ENCODE data around the gene IMPDH1.

The IMPDH1 gene

DNA sequence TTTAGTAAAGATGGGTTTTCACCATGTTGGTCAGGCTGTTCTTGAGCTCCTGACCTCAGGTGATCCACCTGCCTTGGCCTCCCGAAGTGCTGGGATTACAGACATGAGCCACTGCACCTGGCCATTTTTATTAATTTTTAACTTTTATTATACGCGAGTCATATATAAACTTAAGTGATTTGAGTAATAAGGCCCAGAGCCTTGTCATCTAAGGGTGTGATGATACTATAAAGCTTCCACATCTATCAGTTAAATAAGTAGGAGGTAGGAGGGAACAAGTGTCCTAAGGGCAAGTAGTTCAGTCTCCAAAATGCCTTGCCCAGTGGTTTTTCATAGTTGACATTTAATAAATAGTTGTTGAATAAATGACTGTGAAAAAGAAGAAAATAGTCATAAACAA lies 32.6 kb upstream of the IMPDH1 start:
- H3K9me3 ChIP-seq (replicated peaks in 1 of 2; ENCODE audit: control insufficient read depth in 2 of 2, insufficient read depth in 1 of 2, low read depth in 1 of 2, low read length in 2 of 2): peaks cover 0 to 4% of the 10 kb centered on the region in 2 donors
- H2AK5ac ChIP-seq (ENCODE audit: low read depth, low read length): no peak overlapping the region
- H2BK120ac ChIP-seq (ENCODE audit: low read depth, low read length): no peak overlapping the region
- no peak overlapping the region for H3K4me3 ChIP-seq (ENCODE audit: low read length in 2 of 2)
- H3K27me3 ChIP-seq (ENCODE audit: control insufficient read depth in 3 of 3, insufficient read depth in 3 of 3, low read depth in 1 of 3, low read length in 3 of 3): peaks cover 0 to 56% (median 0%) of the 10 kb centered on the region in 3 experiments
- H3K18ac ChIP-seq (ENCODE audit: low read length): no peak overlapping the region
- no peak overlapping the region for H2AFZ ChIP-seq (ENCODE audit: low read length)
- H2BK12ac ChIP-seq (ENCODE audit: low read length): no peak overlapping the region
- H2BK5ac ChIP-seq (ENCODE audit: low read length): no peak overlapping the region
- H3K27ac ChIP-seq (replicated peaks; ENCODE audit: low read length): no peak overlapping the region
- H3K4me1 ChIP-seq (ENCODE audit: control insufficient read depth in 2 of 2, insufficient read depth in 1 of 2, low read depth in 1 of 2, low read length in 2 of 2): no peaks in the 10 kb centered on the region
- no peak overlapping the region for H4K91ac ChIP-seq (ENCODE audit: low read depth, low read length, poor library complexity)
- no peak overlapping the region for H3K4ac ChIP-seq (ENCODE audit: low read length)
- no peaks in the 10 kb centered on the region for H3K36me3 ChIP-seq (replicated peaks in 1 of 2; ENCODE audit: control insufficient read depth in 2 of 2, insufficient read depth in 2 of 2, low read length in 2 of 2)
- H3K9ac ChIP-seq (ENCODE audit: low read depth, low read length, poor library complexity): no peak overlapping the region
- DNase-seq (ENCODE audit: low spot score): no peak
- H4K8ac ChIP-seq (ENCODE audit: low read depth, low read length): no peak overlapping the region
- H3K79me1 ChIP-seq (ENCODE audit: low read depth, low read length): no peaks in the 10 kb centered on the region
- H3K14ac ChIP-seq (ENCODE audit: low read length): no peak overlapping the region
- H2BK15ac ChIP-seq (ENCODE audit: low read length): no peak overlapping the region
- no CpG with 5 or more reads among the region's 3 CpGs for WGBS, 2 donors (ENCODE audit: extremely low coverage in 2 of 2, insufficient read length in 2 of 2, insufficient replicate concordance in 1 of 2)
- no peak overlapping the region for H3K4me2 ChIP-seq (ENCODE audit: insufficient read depth, low read length, poor library complexity, severe bottlenecking)
- no peak overlapping the region for H3K23ac ChIP-seq (ENCODE audit: low read depth, low read length, poor library complexity)

DNA sequence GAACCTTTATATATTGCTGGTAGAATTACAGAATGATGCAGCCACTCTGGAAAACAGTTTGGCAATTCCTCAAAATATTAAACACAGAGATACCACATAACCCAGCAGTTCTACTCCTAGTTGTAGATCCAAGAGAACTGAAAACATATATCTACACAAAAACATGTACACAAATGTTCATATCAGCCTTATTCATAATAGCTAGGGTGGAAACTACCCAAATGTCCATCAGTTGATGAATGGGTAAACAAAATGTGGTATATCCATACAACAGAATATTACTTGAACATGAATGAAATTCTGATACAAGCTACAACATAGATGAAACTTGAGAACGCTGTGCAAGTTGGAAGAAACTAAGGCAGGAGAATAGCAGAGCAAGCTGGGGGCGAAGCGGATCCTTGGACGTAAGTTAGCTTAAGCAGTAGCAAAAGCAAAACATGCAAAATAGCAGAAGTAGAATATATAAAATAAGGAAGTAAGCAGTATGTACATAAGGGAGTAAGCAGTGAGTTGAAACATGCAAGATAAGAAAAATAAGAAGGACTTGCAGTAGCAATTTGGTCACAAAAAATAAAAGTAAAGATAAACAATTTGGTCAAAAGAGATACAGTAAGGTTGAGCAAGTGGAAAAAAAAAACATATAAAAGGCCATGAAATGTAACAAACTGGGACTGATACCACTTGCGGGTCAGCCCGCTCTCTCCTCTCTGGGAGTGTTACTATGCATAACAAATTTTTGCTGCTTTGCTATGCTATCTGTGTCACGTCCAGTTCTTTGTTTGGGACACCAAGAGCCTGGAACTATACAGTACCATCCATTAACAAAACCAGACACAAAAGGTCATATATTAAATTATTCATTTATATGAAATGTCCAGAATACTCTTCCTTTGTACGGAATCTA lies 27.9 kb upstream of the IMPDH1 start:
- Histone ChIP-seq H2BK12ac (ENCODE audit: low read length) (no peak overlapping the region), H3K4me1 (ENCODE audit: control insufficient read depth in 2 of 2, insufficient read depth in 1 of 2, low read depth in 1 of 2, low read length in 2 of 2) (no peaks in the 10 kb centered on the region), H2BK5ac (ENCODE audit: low read length) (no peak overlapping the region), H4K8ac (ENCODE audit: low read depth, low read length) (no peak overlapping the region), H2BK15ac (ENCODE audit: low read length) (no peak overlapping the region), H4K91ac (ENCODE audit: low read depth, low read length, poor library complexity) (no peak overlapping the region), H3K9ac (ENCODE audit: low read depth, low read length, poor library complexity) (no peak overlapping the region), H3K9me3 (replicated peaks in 1 of 2; ENCODE audit: control insufficient read depth in 2 of 2, insufficient read depth in 1 of 2, low read depth in 1 of 2, low read length in 2 of 2) (peaks cover 0 to 6% of the 10 kb centered on the region in 2 donors), H3K23ac (ENCODE audit: low read depth, low read length, poor library complexity) (no peak overlapping the region), H3K79me1 (ENCODE audit: low read depth, low read length) (no peaks in the 10 kb centered on the region), H2AK5ac (ENCODE audit: low read depth, low read length) (no peak overlapping the region), H3K4me3 (ENCODE audit: low read length in 2 of 2) (no peak overlapping the region), H2AFZ (ENCODE audit: low read length) (no peak overlapping the region), H3K14ac (ENCODE audit: low read length) (no peak overlapping the region), H3K4ac (ENCODE audit: low read length) (no peak overlapping the region), H2BK120ac (ENCODE audit: low read depth, low read length) (no peak overlapping the region), H3K36me3 (replicated peaks in 1 of 2; ENCODE audit: control insufficient read depth in 2 of 2, insufficient read depth in 2 of 2, low read length in 2 of 2) (no peaks in the 10 kb centered on the region), H3K27me3 (ENCODE audit: control insufficient read depth in 3 of 3, insufficient read depth in 3 of 3, low read depth in 1 of 3, low read length in 3 of 3) (peaks cover 0 to 52% (median 0%) of the 10 kb centered on the region in 3 experiments), H3K4me2 (ENCODE audit: insufficient read depth, low read length, poor library complexity, severe bottlenecking) (no peak overlapping the region), H3K18ac (ENCODE audit: low read length) (no peak overlapping the region), H3K27ac (replicated peaks; ENCODE audit: low read length) (no peak overlapping the region)
- no peak for DNase-seq (ENCODE audit: low spot score)
- no CpG with 5 or more reads among the region's 8 CpGs for WGBS, 2 donors (ENCODE audit: extremely low coverage in 2 of 2, insufficient read length in 2 of 2, insufficient replicate concordance in 1 of 2)

DNA sequence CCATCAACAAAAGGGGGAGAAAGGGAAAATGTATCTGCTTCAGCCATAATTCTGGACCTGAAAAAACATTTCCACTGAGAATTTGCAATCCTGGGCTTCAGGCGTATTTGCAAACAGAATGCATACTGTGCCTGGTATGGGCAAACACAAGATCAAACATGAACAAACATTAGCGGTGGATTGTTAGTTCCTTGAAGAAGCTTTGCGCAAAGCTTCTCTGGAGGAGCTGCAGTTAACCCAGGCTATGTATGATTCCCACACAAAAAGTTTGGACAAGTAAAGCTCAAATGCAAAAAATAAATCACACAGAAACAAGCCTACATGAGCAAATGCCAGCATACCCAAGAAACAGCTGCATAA lies 25.5 kb upstream of the IMPDH1 start:
- Histone ChIP-seq H3K4ac (ENCODE audit: low read length) (no peak overlapping the region), H3K9me3 (replicated peaks in 1 of 2; ENCODE audit: control insufficient read depth in 2 of 2, insufficient read depth in 1 of 2, low read depth in 1 of 2, low read length in 2 of 2) (peaks cover 0 to 6% of the 10 kb centered on the region in 2 donors), H3K23ac (ENCODE audit: low read depth, low read length, poor library complexity) (no peak overlapping the region), H3K14ac (ENCODE audit: low read length) (no peak overlapping the region), H3K4me2 (ENCODE audit: insufficient read depth, low read length, poor library complexity, severe bottlenecking) (no peak overlapping the region), H2BK12ac (ENCODE audit: low read length) (no peak overlapping the region), H4K8ac (ENCODE audit: low read depth, low read length) (no peak overlapping the region), H2BK120ac (ENCODE audit: low read depth, low read length) (no peak overlapping the region), H3K9ac (ENCODE audit: low read depth, low read length, poor library complexity) (no peak overlapping the region), H2AFZ (ENCODE audit: low read length) (no peak overlapping the region), H4K91ac (ENCODE audit: low read depth, low read length, poor library complexity) (no peak overlapping the region), H3K18ac (ENCODE audit: low read length) (no peak overlapping the region), H3K27ac (replicated peaks; ENCODE audit: low read length) (no peak overlapping the region), H2BK15ac (ENCODE audit: low read length) (no peak overlapping the region), H3K4me3 (ENCODE audit: low read length in 2 of 2) (no peak overlapping the region), H3K4me1 (ENCODE audit: control insufficient read depth in 2 of 2, insufficient read depth in 1 of 2, low read depth in 1 of 2, low read length in 2 of 2) (peaks cover 0 to 3% of the 10 kb centered on the region in 2 donors), H2BK5ac (ENCODE audit: low read length) (no peak overlapping the region), H3K36me3 (replicated peaks in 1 of 2; ENCODE audit: control insufficient read depth in 2 of 2, insufficient read depth in 2 of 2, low read length in 2 of 2) (no peaks in the 10 kb centered on the region), H2AK5ac (ENCODE audit: low read depth, low read length) (no peak overlapping the region), H3K79me1 (ENCODE audit: low read depth, low read length) (no peaks in the 10 kb centered on the region), H3K27me3 (ENCODE audit: control insufficient read depth in 3 of 3, insufficient read depth in 3 of 3, low read depth in 1 of 3, low read length in 3 of 3) (peaks cover 0 to 61% (median 0%) of the 10 kb centered on the region in 3 experiments)
- DNase-seq (ENCODE audit: low spot score): no peak
- no CpG with 5 or more reads among the region's 3 CpGs for WGBS, 2 donors (ENCODE audit: extremely low coverage in 2 of 2, insufficient read length in 2 of 2, insufficient replicate concordance in 1 of 2)

DNA sequence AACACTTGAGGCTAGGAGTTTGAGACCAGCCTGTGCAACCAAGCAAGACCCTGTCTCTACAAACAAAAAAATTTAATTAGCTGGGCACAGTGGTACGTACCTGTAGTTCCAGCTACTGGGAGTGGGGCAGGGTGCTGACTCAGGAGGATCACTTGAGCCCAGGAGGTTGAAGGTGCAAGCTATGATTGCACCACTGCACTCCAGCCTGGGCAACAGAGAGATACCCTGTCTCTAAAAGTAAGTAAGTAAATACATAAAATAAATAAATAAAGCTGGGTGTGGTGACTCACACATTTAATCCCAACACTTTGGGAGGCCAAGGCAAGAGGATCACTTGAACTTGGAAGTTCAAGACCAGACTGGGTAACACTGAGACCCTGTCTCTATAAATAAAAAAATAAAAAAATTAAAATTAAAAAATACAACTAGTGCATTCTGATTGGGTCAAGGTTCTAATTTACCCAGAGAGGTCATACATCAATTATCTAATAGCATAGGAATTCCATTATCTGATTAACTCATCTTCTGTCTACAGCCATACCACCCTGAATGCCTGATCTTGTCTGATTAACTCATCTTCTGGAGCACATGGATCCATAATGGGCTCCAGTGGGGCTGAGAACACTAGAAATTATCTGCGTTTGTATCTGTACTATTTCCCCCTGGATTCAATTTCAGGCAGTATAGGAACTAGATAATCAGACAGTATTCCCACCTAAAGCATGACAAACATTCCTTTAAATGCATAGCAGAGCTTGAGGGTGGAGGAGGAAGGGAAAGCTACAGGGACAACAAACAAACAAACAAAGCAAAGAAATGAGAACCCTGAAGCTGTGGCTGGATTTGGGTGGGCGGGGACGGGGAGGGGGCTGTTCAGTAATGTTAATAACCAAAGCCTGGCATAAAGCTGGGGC lies 24.9 kb upstream of the IMPDH1 start:
- no peak overlapping the region for H2BK120ac ChIP-seq (ENCODE audit: low read depth, low read length)
- H3K14ac ChIP-seq (ENCODE audit: low read length): no peak overlapping the region
- no peak overlapping the region for H3K23ac ChIP-seq (ENCODE audit: low read depth, low read length, poor library complexity)
- WGBS, 2 donors (ENCODE audit: extremely low coverage in 2 of 2, insufficient read length in 2 of 2, insufficient replicate concordance in 1 of 2): no CpG with 5 or more reads among the region's 4 CpGs
- H3K4me2 ChIP-seq (ENCODE audit: insufficient read depth, low read length, poor library complexity, severe bottlenecking): no peak overlapping the region
- H3K27ac ChIP-seq (replicated peaks; ENCODE audit: low read length): no peak overlapping the region
- no peak overlapping the region for H4K91ac ChIP-seq (ENCODE audit: low read depth, low read length, poor library complexity)
- H3K4me1 ChIP-seq (ENCODE audit: control insufficient read depth in 2 of 2, insufficient read depth in 1 of 2, low read depth in 1 of 2, low read length in 2 of 2): peaks cover 0 to 3% of the 10 kb centered on the region in 2 donors
- no peak overlapping the region for H2BK12ac ChIP-seq (ENCODE audit: low read length)
- no peak overlapping the region for H3K9ac ChIP-seq (ENCODE audit: low read depth, low read length, poor library complexity)
- H4K8ac ChIP-seq (ENCODE audit: low read depth, low read length): no peak overlapping the region
- no peaks in the 10 kb centered on the region for H3K79me1 ChIP-seq (ENCODE audit: low read depth, low read length)
- no peak overlapping the region for H2BK15ac ChIP-seq (ENCODE audit: low read length)
- H3K18ac ChIP-seq (ENCODE audit: low read length): no peak overlapping the region
- peaks cover 0 to 62% (median under 1%) of the 10 kb centered on the region in 3 experiments for H3K27me3 ChIP-seq (ENCODE audit: control insufficient read depth in 3 of 3, insufficient read depth in 3 of 3, low read depth in 1 of 3, low read length in 3 of 3)
- no peak overlapping the region for H2AFZ ChIP-seq (ENCODE audit: low read length)
- no peaks in the 10 kb centered on the region for H3K36me3 ChIP-seq (replicated peaks in 1 of 2; ENCODE audit: control insufficient read depth in 2 of 2, insufficient read depth in 2 of 2, low read length in 2 of 2)
- H2BK5ac ChIP-seq (ENCODE audit: low read length): no peak overlapping the region
- no peak overlapping the region for H2AK5ac ChIP-seq (ENCODE audit: low read depth, low read length)
- peaks cover 0 to 6% of the 10 kb centered on the region in 2 donors for H3K9me3 ChIP-seq (replicated peaks in 1 of 2; ENCODE audit: control insufficient read depth in 2 of 2, insufficient read depth in 1 of 2, low read depth in 1 of 2, low read length in 2 of 2)
- no peak for DNase-seq (ENCODE audit: low spot score)
- no peak overlapping the region for H3K4me3 ChIP-seq (ENCODE audit: low read length in 2 of 2)
- no peak overlapping the region for H3K4ac ChIP-seq (ENCODE audit: low read length)
